ENCODE measurements around the gene PRPF39. TPM values are rescaled to one million over a fixed set of nuclear protein-coding genes. Genes with fewer than 3 reads are reported as not detected.

PRPF39 gene
- total RNA-seq, 6 donors from 2014 or later = 18.8 to 38.1 (median 26.9) TPM

DNA sequence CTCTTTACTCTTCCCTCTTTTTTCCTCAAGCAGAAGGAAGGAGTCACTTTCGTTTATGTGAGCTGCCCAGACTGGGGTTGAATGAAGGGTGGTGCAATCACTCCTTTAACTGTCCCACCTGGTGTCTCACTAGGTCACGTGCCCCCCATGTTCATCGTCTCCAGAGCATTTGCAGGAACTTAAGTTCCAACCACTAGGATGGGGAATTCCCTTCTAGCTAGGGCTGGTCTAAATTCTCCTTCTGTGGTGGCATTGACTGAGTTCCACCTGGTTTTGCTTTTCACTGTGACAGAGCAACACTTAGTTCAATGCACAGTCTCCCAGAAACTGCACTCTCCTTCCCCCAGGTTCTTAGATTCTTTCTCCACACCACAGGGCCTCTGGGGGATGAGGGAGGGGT is 61.3 kb downstream of the PRPF39 start:
- ATAC-seq (ENCODE audit: low FRiP score in 2 of 2) (no peak), DNase-seq (no peak)
- no peak for TF ChIP-seq POLR2AphosphoS5 (IDR thresholded peaks at IDR 0.05)
- TF ChIP-seq, protein P1, sequence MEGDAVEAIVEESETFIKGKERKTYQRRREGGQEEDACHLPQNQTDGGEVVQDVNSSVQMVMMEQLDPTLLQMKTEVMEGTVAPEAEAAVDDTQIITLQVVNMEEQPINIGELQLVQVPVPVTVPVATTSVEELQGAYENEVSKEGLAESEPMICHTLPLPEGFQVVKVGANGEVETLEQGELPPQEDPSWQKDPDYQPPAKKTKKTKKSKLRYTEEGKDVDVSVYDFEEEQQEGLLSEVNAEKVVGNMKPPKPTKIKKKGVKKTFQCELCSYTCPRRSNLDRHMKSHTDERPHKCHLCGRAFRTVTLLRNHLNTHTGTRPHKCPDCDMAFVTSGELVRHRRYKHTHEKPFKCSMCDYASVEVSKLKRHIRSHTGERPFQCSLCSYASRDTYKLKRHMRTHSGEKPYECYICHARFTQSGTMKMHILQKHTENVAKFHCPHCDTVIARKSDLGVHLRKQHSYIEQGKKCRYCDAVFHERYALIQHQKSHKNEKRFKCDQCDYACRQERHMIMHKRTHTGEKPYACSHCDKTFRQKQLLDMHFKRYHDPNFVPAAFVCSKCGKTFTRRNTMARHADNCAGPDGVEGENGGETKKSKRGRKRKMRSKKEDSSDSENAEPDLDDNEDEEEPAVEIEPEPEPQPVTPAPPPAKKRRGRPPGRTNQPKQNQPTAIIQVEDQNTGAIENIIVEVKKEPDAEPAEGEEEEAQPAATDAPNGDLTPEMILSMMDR (IDR thresholded peaks at IDR 0.05) = no peak
- no peak for TF ChIP-seq EP300 (IDR thresholded peaks at IDR 0.05)
- no peak for TF ChIP-seq POLR2A (IDR thresholded peaks at IDR 0.05)
- WGBS, 2 donors = 87 to 90% methylated on average over 3 of the region's 3 CpGs
- Histone ChIP-seq H3K9me3 (no peaks in the 10 kb centered on the region), H3K27ac (no peak overlapping the region), H3K4me3 (no peak overlapping the region), H3K36me3 (no peaks in the 10 kb centered on the region), H3K4me1 (no peaks in the 10 kb centered on the region), H3K27me3 (no peaks in the 10 kb centered on the region)

- ATAC-seq (ENCODE audit: low FRiP score in 2 of 2) (no peak), DNase-seq (no peak)
- Histone ChIP-seq H3K9me3 (no peaks in the 10 kb centered on the region), H3K36me3 (no peaks in the 10 kb centered on the region), H3K4me3 (no peak overlapping the region), H3K27me3 (no peaks in the 10 kb centered on the region), H3K27ac (no peak overlapping the region), H3K4me1 (no peaks in the 10 kb centered on the region)
- TF ChIP-seq, protein P1 (IDR thresholded peaks at IDR 0.05) = no peak
- TF ChIP-seq POLR2AphosphoS5 (IDR thresholded peaks at IDR 0.05) = no peak
- no peak for TF ChIP-seq EP300 (IDR thresholded peaks at IDR 0.05)
- TF ChIP-seq POLR2A (IDR thresholded peaks at IDR 0.05) = no peak
- WGBS, 2 donors = 88 to 97% methylated on average over 3 of the region's 3 CpGs
These were observed 65.7 kb downstream of the PRPF39 start for GRCh38 chr14:45149602-45150001.

DNA sequence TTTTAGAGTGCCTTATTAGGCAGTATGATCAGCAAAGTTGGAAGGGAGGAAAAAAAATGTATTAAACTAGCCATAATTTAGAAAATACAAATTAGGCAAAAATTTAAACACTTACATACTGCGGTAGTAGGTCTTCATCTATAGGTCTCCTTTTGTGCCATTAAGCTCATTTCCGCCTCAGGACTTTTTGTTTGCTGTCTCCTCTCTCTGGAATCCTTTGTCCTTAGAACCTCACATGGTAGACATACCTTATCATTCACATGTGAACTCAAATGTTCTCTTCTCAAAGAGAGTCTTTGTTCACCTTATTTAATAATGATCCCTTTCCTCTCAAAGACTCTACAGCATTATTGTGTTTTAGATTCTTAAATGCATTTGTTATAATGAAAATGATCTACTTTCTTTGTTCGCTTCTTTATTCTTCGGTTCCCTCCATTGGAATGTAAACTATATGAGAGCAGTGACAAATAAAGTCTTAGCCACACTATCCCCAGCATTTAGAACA is 66.5 kb downstream of the PRPF39 start:
- no peak overlapping the region for H3K27ac ChIP-seq
- no peak for ATAC-seq (ENCODE audit: low FRiP score in 2 of 2)

GRCh38 chr14:45156067-45156466 is 72.2 kb downstream of the PRPF39 start:
- no peaks in the 10 kb centered on the region for H3K27me3 ChIP-seq
- no peaks in the 10 kb centered on the region for H3K36me3 ChIP-seq
- no peak overlapping the region for H3K27ac ChIP-seq
- no peak for DNase-seq
- no peak for ATAC-seq (ENCODE audit: low FRiP score in 2 of 2)
- H3K4me3 ChIP-seq = no peak overlapping the region
- H3K4me1 ChIP-seq = no peaks in the 10 kb centered on the region
- H3K9me3 ChIP-seq = no peaks in the 10 kb centered on the region
- no peak for TF ChIP-seq EP300 (IDR thresholded peaks at IDR 0.05)
- TF ChIP-seq POLR2A (IDR thresholded peaks at IDR 0.05) = no peak
- TF ChIP-seq, protein P1 (IDR thresholded peaks at IDR 0.05) = no peak
- no peak for TF ChIP-seq POLR2AphosphoS5 (IDR thresholded peaks at IDR 0.05)

More for the DNA sequence above, 66.5 kb downstream of the PRPF39 start:
- Histone ChIP-seq H3K4me3 (no peak overlapping the region), H3K36me3 (no peaks in the 10 kb centered on the region), H3K9me3 (no peaks in the 10 kb centered on the region), H3K4me1 (no peaks in the 10 kb centered on the region), H3K27me3 (no peaks in the 10 kb centered on the region)
- no peak for DNase-seq
- TF ChIP-seq POLR2AphosphoS5 (IDR thresholded peaks at IDR 0.05) (no peak), EP300 (IDR thresholded peaks at IDR 0.05) (no peak), POLR2A (IDR thresholded peaks at IDR 0.05) (no peak)
- TF ChIP-seq, protein P1 (IDR thresholded peaks at IDR 0.05) = no peak
- WGBS, 2 donors = 92 to 93% methylated on average over 4 of the region's 4 CpGs

Small RNA genes lying within 50 kb of the gene (small RNA-seq; reads per million reads assigned to genes)
- gene RF00151 = 0 to 0.14 (median 0.06) reads per million in 4 donors
- 2,136 to 8,044 (median 5,379) reads per million in 4 donors for gene SNORD127

Other genes starting within 250 kb of the PRPF39 start
- gene KLHL28, start 122.2 kb upstream of the PRPF39 start, total RNA-seq = 10 to 100 TPM in 4 of 6 donors, 1 to 10 TPM in 2; 3.7 to 20.0 (median 12.4) TPM
- gene TOGARAM1, start 121.9 kb upstream of the PRPF39 start, total RNA-seq = 10 to 100 TPM; 11.3 to 42.3 (median 16.2) TPM
- gene FKBP3, start 50.4 kb downstream of the PRPF39 start, total RNA-seq = 10 to 100 TPM; 10.5 to 54.1 (median 27.1) TPM
- gene FANCM, start 51.8 kb downstream of the PRPF39 start, total RNA-seq = 10 to 100 TPM in 1 of 6 donors, 1 to 10 TPM in 5; 3.3 to 34.6 (median 4.6) TPM
- 10 to 100 TPM; 19.2 to 58.7 (median 30.5) TPM for gene MIS18BP1, start 169.1 kb downstream of the PRPF39 start, total RNA-seq

Data from upper lobe of left lung (tissue), 6 donors.